ENCODE data around the gene HCN3. TPM values are rescaled to one million over a fixed set of nuclear protein-coding genes. Genes with fewer than 3 reads are reported as not detected.

The HCN3 gene
- total and polyA plus RNA-seq, 2 donors (not counting 1 experiment from before 2014, with no cell fraction given) = 6.2 to 9.2 TPM

GRCh38 chr1:155295183-155295941 lies 18.1 kb downstream of the HCN3 start:
- Histone ChIP-seq H3K4me2 (replicated peaks; ENCODE audit: low read depth, low read length, poor library complexity, severe bottlenecking) (peak overlapping the region; percentile 23), H4K20me1 (ENCODE audit: control insufficient read depth, insufficient read depth, low read length, poor library complexity, severe bottlenecking) (no peaks in the 10 kb centered on the region), H3K9me3 (ENCODE audit: control extremely low read depth in 1 of 3, control insufficient read depth in 2 of 3, insufficient read depth in 1 of 3, low read length in 2 of 3) (peaks cover 0 to 2% (median 0%) of the 10 kb centered on the region in 3 donors), H3K9ac (ENCODE audit: low read length) (no peak overlapping the region), H2AFZ (ENCODE audit: insufficient read depth, low read depth, low read length, poor library complexity, severe bottlenecking) (peak overlapping the region; percentile 16), H3K4me1 (ENCODE audit: control insufficient read depth in 2 of 2, insufficient read depth in 2 of 2, low read length in 2 of 2) (peaks cover 7 to 10% of the 10 kb centered on the region in 2 donors), H3K4me3 (ENCODE audit: control extremely low read depth in 1 of 5, extremely low read depth in 1 of 5, insufficient read depth in 1 of 5, low read depth in 2 of 5, low read length in 4 of 5) (no peak overlapping the region), H3K27me3 (replicated peaks in 1 of 4; ENCODE audit: control extremely low read depth in 1 of 4, control insufficient read depth in 3 of 4, insufficient read depth in 4 of 4, low read length in 3 of 4) (peaks cover 0 to 26% (median 15%) of the 10 kb centered on the region in 4 experiments), H3K27ac (ENCODE audit: low read length in 2 of 2) (no peak overlapping the region), H3K36me3 (replicated peaks in 1 of 2; ENCODE audit: control extremely low read depth in 1 of 2, control insufficient read depth in 1 of 2, extremely low read depth in 1 of 2, insufficient read depth in 2 of 2, low read length in 1 of 2) (no peaks in the 10 kb centered on the region), H3K79me2 (ENCODE audit: control insufficient read depth, insufficient read depth, low read length) (no peaks in the 10 kb centered on the region)
- Mint-ChIP-seq H3K4me1 (peaks cover 10% of the 10 kb centered on the region), H3K4me3 (no peak overlapping the region), H3K9me3 (ENCODE audit: insufficient read depth) (no peaks in the 10 kb centered on the region), H3K27me3 (peaks cover 38% of the 10 kb centered on the region), H3K27ac (no peak overlapping the region)
- intact Hi-C loops (cut with micrococcal nuclease) = no loop called here
- POLR2A ChIA-PET = no interaction called here
- no peak for ATAC-seq (ENCODE audit: low read depth)
- no peak for DNase-seq
- CTCF ChIA-PET = no interaction called here
- 29% methylated on average over 43 of the region's 47 CpGs for WGBS (ENCODE audit: insufficient coverage)
- no peak for TF ChIP-seq EZH2 (IDR thresholded peaks at IDR 0.05; ENCODE audit: borderline replicate concordance, insufficient read depth, low read depth, low read length, poor library complexity, severe bottlenecking)
- TF ChIP-seq CTCF (IDR thresholded peaks at IDR 0.05) = no peak

GRCh38 chr1:155295942-155296267 lies 18.6 kb downstream of the HCN3 start:
- Histone ChIP-seq H3K4me3 (ENCODE audit: control extremely low read depth in 1 of 5, extremely low read depth in 1 of 5, insufficient read depth in 1 of 5, low read depth in 2 of 5, low read length in 4 of 5) (no peak overlapping the region), H3K36me3 (replicated peaks in 1 of 2; ENCODE audit: control extremely low read depth in 1 of 2, control insufficient read depth in 1 of 2, extremely low read depth in 1 of 2, insufficient read depth in 2 of 2, low read length in 1 of 2) (no peaks in the 10 kb centered on the region), H2AFZ (ENCODE audit: insufficient read depth, low read depth, low read length, poor library complexity, severe bottlenecking) (no peak overlapping the region), H3K27me3 (replicated peaks in 1 of 4; ENCODE audit: control extremely low read depth in 1 of 4, control insufficient read depth in 3 of 4, insufficient read depth in 4 of 4, low read length in 3 of 4) (peaks cover 0 to 26% (median 15%) of the 10 kb centered on the region in 4 experiments), H3K9me3 (ENCODE audit: control extremely low read depth in 1 of 3, control insufficient read depth in 2 of 3, insufficient read depth in 1 of 3, low read length in 2 of 3) (peaks cover 0 to 2% (median 0%) of the 10 kb centered on the region in 3 donors), H3K4me1 (ENCODE audit: control insufficient read depth in 2 of 2, insufficient read depth in 2 of 2, low read length in 2 of 2) (peaks cover 7 to 10% of the 10 kb centered on the region in 2 donors), H3K4me2 (replicated peaks; ENCODE audit: low read depth, low read length, poor library complexity, severe bottlenecking) (no peak overlapping the region), H3K9ac (ENCODE audit: low read length) (no peak overlapping the region), H3K79me2 (ENCODE audit: control insufficient read depth, insufficient read depth, low read length) (no peaks in the 10 kb centered on the region), H4K20me1 (ENCODE audit: control insufficient read depth, insufficient read depth, low read length, poor library complexity, severe bottlenecking) (no peaks in the 10 kb centered on the region), H3K27ac (ENCODE audit: low read length in 2 of 2) (no peak overlapping the region)
- POLR2A ChIA-PET = no interaction called here
- H3K9me3 Mint-ChIP-seq (ENCODE audit: insufficient read depth) = no peaks in the 10 kb centered on the region
- WGBS (ENCODE audit: insufficient coverage) = 97% methylated on average over 6 of the region's 7 CpGs
- no peak overlapping the region for H3K4me3 Mint-ChIP-seq
- peaks cover 10% of the 10 kb centered on the region for H3K4me1 Mint-ChIP-seq
- intact Hi-C loops (cut with micrococcal nuclease) = no loop called here
- no peak overlapping the region for H3K27ac Mint-ChIP-seq
- peaks cover 38% of the 10 kb centered on the region for H3K27me3 Mint-ChIP-seq
- TF ChIP-seq EZH2 (IDR thresholded peaks at IDR 0.05; ENCODE audit: borderline replicate concordance, insufficient read depth, low read depth, low read length, poor library complexity, severe bottlenecking) = no peak
- no peak for DNase-seq
- ATAC-seq (ENCODE audit: low read depth) = no peak
- CTCF ChIA-PET = no interaction called here
